Activated B cell treated with CpG ODN at 0.5 μM for 24 hours (primary cell): ENCODE results near the gene E2F7. TPM values are rescaled to one million over a fixed set of nuclear protein-coding genes. Genes with fewer than 3 reads are reported as not detected.

Experiments
- ATAC-seq: fragments of 200-7000 bp; cut with Tn5 transposase; one replicate; pipeline ENCODE4 v1.10.0; 2021; ENCODE audit warnings: low read depth, mild to moderate bottlenecking, moderate library complexity
- CTCF ChIA-PET: fragments of 350-600 bp; sonication (Branson Sonifier 250); formaldehyde crosslinking; loops from one replicate; lab custom pipeline; 2021; ENCODE audit warnings: antibody characterized with exemption; lab: Charles Lee
- POLR2A ChIA-PET: fragments of 350-600 bp; sonication (Branson Sonifier 250); formaldehyde crosslinking; loops from one replicate; lab custom pipeline; 2021; ENCODE audit warnings: antibody characterized with exemption; lab: Charles Lee
- DNase-seq: peaks from one replicate; pipeline ENCODE4 v3.0.0; 2022
- H3K27ac Mint-ChIP-seq: one replicate; pipeline ENCODE4 v1.8.0; 2020; ENCODE audit warnings: mixed read lengths
- H3K27me3 Mint-ChIP-seq: one replicate; pipeline ENCODE4 v1.8.0; 2021; ENCODE audit warnings: mixed read lengths
- H3K36me3 Mint-ChIP-seq: one replicate; pipeline ENCODE4 v1.8.0; 2021; ENCODE audit warnings: low read depth, mixed read lengths
- H3K4me1 Mint-ChIP-seq: one replicate; pipeline ENCODE4 v1.8.0; 2021; ENCODE audit warnings: mixed read lengths
- H3K4me3 Mint-ChIP-seq: one replicate; pipeline ENCODE4 v1.8.0; 2020; ENCODE audit warnings: mild to moderate bottlenecking, mixed read lengths
- H3K9me3 Mint-ChIP-seq: one replicate; pipeline ENCODE4 v1.8.0; 2020; ENCODE audit warnings: mixed read lengths
- CTCF ChIP-seq: fragments of 200-600 bp; IDR thresholded peaks from one replicate; pipeline ENCODE4 v1.8.0; 2022; ENCODE audit warnings: antibody characterized with exemption, mild to moderate bottlenecking
- intact Hi-C: fragments of 100-400 bp; cut with micrococcal nuclease; formaldehyde crosslinking; loops from one replicate; pipeline ENCODE4 v1.15.1; 2024
- total RNA-seq: library from RNA; stranded (reverse); gene quantifications from 2 replicates; pipeline ENCODE4 v1.2.3, GENCODE V29; 2022

Gene E2F7
- total RNA-seq, 1 donor from 2014 or later: 0.95 TPM

GRCh38 chr12:77089686-77090220 is 24.4 kb upstream of the E2F7 start:
- DNase-seq: no peak
- no peak overlapping the region for H3K4me3 Mint-ChIP-seq
- H3K27me3 Mint-ChIP-seq: no peaks in the 10 kb centered on the region
- intact Hi-C loops: no loop called here
- no peak for ATAC-seq
- TF ChIP-seq CTCF: no peak
- peaks cover 3% of the 10 kb centered on the region for H3K9me3 Mint-ChIP-seq
- no peaks in the 10 kb centered on the region for H3K36me3 Mint-ChIP-seq
- ChIA-PET POLR2A (no interaction called here), CTCF (no interaction called here)
- H3K4me1 Mint-ChIP-seq: peaks cover 19% of the 10 kb centered on the region
- H3K27ac Mint-ChIP-seq: no peak overlapping the region

- Mint-ChIP-seq H3K4me1 (peaks cover 12% of the 10 kb centered on the region), H3K36me3 (no peaks in the 10 kb centered on the region), H3K9me3 (peaks cover 3% of the 10 kb centered on the region), H3K27ac (no peak overlapping the region), H3K4me3 (no peak overlapping the region), H3K27me3 (no peaks in the 10 kb centered on the region)
- no peak for TF ChIP-seq CTCF
- CTCF ChIA-PET: no interaction called here
- intact Hi-C loops: no loop called here
- POLR2A ChIA-PET: no interaction called here
- DNase-seq: no peak
- ATAC-seq: no peak
These were observed 22.1 kb upstream of the E2F7 start for GRCh38 chr12:77087427-77087826.

GRCh38 chr12:77082021-77082420 is 16.7 kb upstream of the E2F7 start:
- DNase-seq: no peak
- H3K4me1 Mint-ChIP-seq: no peaks in the 10 kb centered on the region
- no peak overlapping the region for H3K4me3 Mint-ChIP-seq
- peaks cover 3% of the 10 kb centered on the region for H3K9me3 Mint-ChIP-seq
- intact Hi-C loops: no loop called here
- H3K27ac Mint-ChIP-seq: no peak overlapping the region
- peaks cover 16% of the 10 kb centered on the region for H3K27me3 Mint-ChIP-seq
- ATAC-seq: no peak
- no peak for TF ChIP-seq CTCF
- ChIA-PET POLR2A (no interaction called here), CTCF (no interaction called here)
- no peaks in the 10 kb centered on the region for H3K36me3 Mint-ChIP-seq

GRCh38 chr12:77079631-77080030 is 14.3 kb upstream of the E2F7 start:
- ChIA-PET POLR2A (no interaction called here), CTCF (no interaction called here)
- H3K27me3 Mint-ChIP-seq: peaks cover 16% of the 10 kb centered on the region
- no peak overlapping the region for H3K4me3 Mint-ChIP-seq
- no peak for ATAC-seq
- H3K9me3 Mint-ChIP-seq: no peaks in the 10 kb centered on the region
- H3K27ac Mint-ChIP-seq: no peak overlapping the region
- no peaks in the 10 kb centered on the region for H3K36me3 Mint-ChIP-seq
- no peaks in the 10 kb centered on the region for H3K4me1 Mint-ChIP-seq
- no peak for TF ChIP-seq CTCF
- intact Hi-C loops: no loop called here
- no peak for DNase-seq

- intact Hi-C loops: no loop called here
- no peaks in the 10 kb centered on the region for H3K36me3 Mint-ChIP-seq
- no peak for DNase-seq
- H3K27ac Mint-ChIP-seq: no peak overlapping the region
- H3K9me3 Mint-ChIP-seq: no peaks in the 10 kb centered on the region
- H3K27me3 Mint-ChIP-seq: peaks cover 16% of the 10 kb centered on the region
- ATAC-seq: no peak
- no peak for TF ChIP-seq CTCF
- no peaks in the 10 kb centered on the region for H3K4me1 Mint-ChIP-seq
- ChIA-PET POLR2A (no interaction called here), CTCF (no interaction called here)
- no peak overlapping the region for H3K4me3 Mint-ChIP-seq
These were observed 12.9 kb upstream of the E2F7 start for GRCh38 chr12:77078231-77078630.
